Prostate gland (tissue), 2 donors: Measurements from ENCODE around the gene ARHGEF38.

Experiments used
- CTCF ChIP-seq, 4 experiments: fragments of 200-600 bp in 2 of 4; fragments of 450-650 bp in 2 of 4; sonication (generic) in 2 of 4; IDR thresholded peaks; 1 replicate in 3 of 4; 2 replicates in 1 of 4; pipeline ENCODE4 v1.5.1; 2016 to 2019; ENCODE audit warnings: antibody characterized with exemption in 4 of 4, mild to moderate bottlenecking in 2 of 4, moderate library complexity in 2 of 4
- POLR2AphosphoS5 ChIP-seq: sonication (generic); formaldehyde crosslinking; IDR thresholded peaks from one replicate; pipeline ENCODE4 v1.6.1; 2017; ENCODE audit warnings: antibody characterized with exemption

- TF ChIP-seq CTCF (IDR thresholded peaks at IDR 0.05) (no peak), POLR2AphosphoS5 (no peak)
These were observed 78.5 kb downstream of the ARHGEF38 start for GRCh38 chr4:105630670-105631655.
